ENCODE measurements around the gene PPIL4.

The PPIL4 gene

GRCh38 chr6:149456311-149457021, 89.4 kb downstream of the PPIL4 start:
- Mint-ChIP-seq H3K27me3 (ENCODE audit: low read depth) (peaks cover 35% of the 10 kb centered on the region), H3K36me3 (ENCODE audit: low read depth) (no peaks in the 10 kb centered on the region), H3K4me3 (no peak overlapping the region), H3K27ac (no peak overlapping the region), H3K4me1 (peaks cover 16% of the 10 kb centered on the region), H3K9me3 (no peaks in the 10 kb centered on the region)
- no peak for TF ChIP-seq CTCF (IDR thresholded peaks at IDR 0.05; ENCODE audit: unreplicated experiment in 3 of 3)

- no peaks in the 10 kb centered on the region for H3K9me3 Mint-ChIP-seq
- no peak for TF ChIP-seq CTCF (IDR thresholded peaks at IDR 0.05; ENCODE audit: unreplicated experiment in 3 of 3)
- H3K4me1 Mint-ChIP-seq, result peaks cover 16% of the 10 kb centered on the region
These were observed 90.7 kb downstream of the PPIL4 start for GRCh38 chr6:149455031-149455732.

More at GRCh38 chr6:149455031-149455732, 90.7 kb downstream of the PPIL4 start:
- Mint-ChIP-seq H3K4me3 (peak overlapping the region in 1 of 3 experiments; percentile 23), H3K27ac (peak overlapping the region; percentile 23 to 81 (median 48)), H3K27me3 (ENCODE audit: low read depth) (peaks cover 39% of the 10 kb centered on the region), H3K36me3 (ENCODE audit: low read depth) (no peaks in the 10 kb centered on the region)

All from nephron (organoid).